PC-3 (cell line): ENCODE measurements around the gene PACSIN3. TPM values are rescaled to one million over a fixed set of nuclear protein-coding genes. Genes with fewer than 3 reads are reported as not detected.

Source experiments
- ATAC-seq: fragments of 200-7000 bp; cut with Tn5 transposase; 2 replicates; pipeline ENCODE4 v1.9.1; 2020; ENCODE audit warnings: mild to moderate bottlenecking, moderate library complexity
- BruUV-seq: library from RNA; stranded (reverse); fragments of 400-500 nt; replicated peaks from 2 replicates; lab custom pipeline; 2021; lab: Mats Ljungman, UMichigan
- CTCF ChIA-PET: fragments of 300-600 bp; sonication (Branson Sonifier 250); formaldehyde crosslinking; loops from one replicate; lab custom pipeline; 2022; ENCODE audit warnings: antibody characterized with exemption; lab: Charles Lee
- POLR2A ChIA-PET: fragments of 300-600 bp; sonication (Branson Sonifier 250); formaldehyde crosslinking; loops from one replicate; lab custom pipeline; 2022; ENCODE audit warnings: antibody characterized with exemption; ENCODE audit not compliant: unreplicated experiment; lab: Charles Lee
- DNase-seq: peaks from one replicate; pipeline ENCODE4 v3.0.0-alpha.2; 2015
- H2AFZ ChIP-seq: fragments of 300-600 bp; sonication (generic); 2 replicates; pipeline ENCODE4 v1.6.0; 2016; ENCODE audit warnings: antibody characterized with exemption, low read length
- H3F3A ChIP-seq: fragments of 300-600 bp; sonication (generic); one replicate; pipeline ENCODE4 v1.6.0; 2017; ENCODE audit warnings: antibody characterized with exemption, low read length, control low read depth, mild to moderate bottlenecking; ENCODE audit not compliant: unreplicated experiment
- H3K27ac ChIP-seq: fragments of 300-600 bp; sonication (generic); 2 replicates; pipeline ENCODE4 v1.5.1; 2016; ENCODE audit warnings: mild to moderate bottlenecking, low read length
- H3K27me3 ChIP-seq: fragments of 300-600 bp; sonication (generic); 2 replicates; pipeline ENCODE4 v1.6.1; 2016; ENCODE audit warnings: low read length, mixed read lengths
- H3K36me3 ChIP-seq: fragments of 300-600 bp; sonication (generic); 2 replicates; pipeline ENCODE4 v1.6.1; 2016; ENCODE audit warnings: low read depth, mixed run types, low read length, mixed read lengths
- H3K4me1 ChIP-seq: fragments of 300-600 bp; sonication (generic); 2 replicates; pipeline ENCODE4 v1.5.1; 2016; ENCODE audit warnings: low read length; ENCODE audit not compliant: insufficient read depth
- H3K4me2 ChIP-seq: fragments of 300-600 bp; sonication (generic); 2 replicates; pipeline ENCODE4 v1.6.0; 2016; ENCODE audit warnings: low read length
- H3K4me3 ChIP-seq: fragments of 300-600 bp; sonication (generic); 2 replicates; pipeline ENCODE4 v1.5.1; 2016; ENCODE audit warnings: mild to moderate bottlenecking, low read length, mixed read lengths
- H3K79me2 ChIP-seq: fragments of 300-600 bp; sonication (generic); 2 replicates; pipeline ENCODE4 v1.6.1; 2017; ENCODE audit warnings: low read length, mixed read lengths
- H3K9ac ChIP-seq: fragments of 300-600 bp; sonication (generic); 2 replicates; pipeline ENCODE4 v1.6.0; 2016; ENCODE audit warnings: mild to moderate bottlenecking, low read length
- H3K9me2 ChIP-seq: fragments of 300-600 bp; sonication (generic); replicated peaks from 2 replicates; pipeline ENCODE4 v1.6.1; 2016; ENCODE audit warnings: mixed run types, low read length, mixed read lengths
- H3K9me3 ChIP-seq: fragments of 300-600 bp; sonication (generic); 2 replicates; pipeline ENCODE4 v1.6.1; 2016; ENCODE audit warnings: low read length, mixed read lengths
- H4K20me1 ChIP-seq: fragments of 300-600 bp; sonication (generic); 2 replicates; pipeline ENCODE4 v1.6.1; 2016; ENCODE audit warnings: low read length, mixed read lengths
- CTCF ChIP-seq: fragments of 300-600 bp; sonication (generic); conservative IDR thresholded peaks from 2 replicates; pipeline ENCODE4 v1.5.1; 2017; ENCODE audit warnings: antibody characterized with exemption, low read depth, mild to moderate bottlenecking, low read length
- EZH2 ChIP-seq: fragments of 300-600 bp; sonication (generic); IDR thresholded peaks from one replicate; pipeline ENCODE4 v1.6.1; 2017; ENCODE audit warnings: antibody characterized with exemption, mild to moderate bottlenecking, low read length; ENCODE audit not compliant: unreplicated experiment
- EZH2phosphoT487 ChIP-seq: fragments of 300-600 bp; sonication (generic); IDR thresholded peaks from 2 replicates; pipeline ENCODE4 v1.6.1; 2018; ENCODE audit warnings: mild to moderate bottlenecking, antibody characterized with exemption, low read length, borderline replicate concordance
- intact Hi-C: fragments of 100-400 bp; cut with micrococcal nuclease; formaldehyde crosslinking; loops from 2 replicates; pipeline ENCODE4 v1.9.0; 2023
- total RNA-seq: library from RNA; depleted of rRNA; stranded (reverse); fragments of >200 nt; gene quantifications from 2 replicates; pipeline ENCODE4 v1.2.3, GENCODE V29; 2014

PACSIN3 gene
- total RNA-seq, 1 experiment from 2014 or later, result 83.9 TPM

GRCh38 chr11:47188259-47188658, 2.0 kb upstream of the PACSIN3 start:
- Histone ChIP-seq H3K9ac (no peak overlapping the region), H3K9me2 (no peaks in the 10 kb centered on the region), H3K9me3 (no peaks in the 10 kb centered on the region), H2AFZ (no peak overlapping the region), H3K27me3 (no peaks in the 10 kb centered on the region), H3K4me1 (peaks cover 22% of the 10 kb centered on the region), H3K79me2 (peaks cover 33% of the 10 kb centered on the region), H3K4me2 (no peak overlapping the region), H3K36me3 (no peaks in the 10 kb centered on the region), H4K20me1 (no peaks in the 10 kb centered on the region), H3F3A (no peaks in the 10 kb centered on the region), H3K4me3 (no peak overlapping the region), H3K27ac (no peak overlapping the region)
- intact Hi-C loops, result no loop called here
- ChIA-PET POLR2A (interaction anchor here (0.7 kb wide), 1 partner anchor 32 kb away, joined by 3 read pairs; no protein-coding TSS in a partner anchor), CTCF (no interaction called here)
- DNase-seq, result no peak
- no TSS peak for BruUV-seq
- ATAC-seq, result no peak
- no peak for TF ChIP-seq EZH2phosphoT487

GRCh38 chr11:47187723-47188122, 1.5 kb upstream of the PACSIN3 start:
- H3K4me2 ChIP-seq, result no peak overlapping the region
- POLR2A ChIA-PET, result no interaction called here
- intact Hi-C loops, result no loop called here

DNA sequence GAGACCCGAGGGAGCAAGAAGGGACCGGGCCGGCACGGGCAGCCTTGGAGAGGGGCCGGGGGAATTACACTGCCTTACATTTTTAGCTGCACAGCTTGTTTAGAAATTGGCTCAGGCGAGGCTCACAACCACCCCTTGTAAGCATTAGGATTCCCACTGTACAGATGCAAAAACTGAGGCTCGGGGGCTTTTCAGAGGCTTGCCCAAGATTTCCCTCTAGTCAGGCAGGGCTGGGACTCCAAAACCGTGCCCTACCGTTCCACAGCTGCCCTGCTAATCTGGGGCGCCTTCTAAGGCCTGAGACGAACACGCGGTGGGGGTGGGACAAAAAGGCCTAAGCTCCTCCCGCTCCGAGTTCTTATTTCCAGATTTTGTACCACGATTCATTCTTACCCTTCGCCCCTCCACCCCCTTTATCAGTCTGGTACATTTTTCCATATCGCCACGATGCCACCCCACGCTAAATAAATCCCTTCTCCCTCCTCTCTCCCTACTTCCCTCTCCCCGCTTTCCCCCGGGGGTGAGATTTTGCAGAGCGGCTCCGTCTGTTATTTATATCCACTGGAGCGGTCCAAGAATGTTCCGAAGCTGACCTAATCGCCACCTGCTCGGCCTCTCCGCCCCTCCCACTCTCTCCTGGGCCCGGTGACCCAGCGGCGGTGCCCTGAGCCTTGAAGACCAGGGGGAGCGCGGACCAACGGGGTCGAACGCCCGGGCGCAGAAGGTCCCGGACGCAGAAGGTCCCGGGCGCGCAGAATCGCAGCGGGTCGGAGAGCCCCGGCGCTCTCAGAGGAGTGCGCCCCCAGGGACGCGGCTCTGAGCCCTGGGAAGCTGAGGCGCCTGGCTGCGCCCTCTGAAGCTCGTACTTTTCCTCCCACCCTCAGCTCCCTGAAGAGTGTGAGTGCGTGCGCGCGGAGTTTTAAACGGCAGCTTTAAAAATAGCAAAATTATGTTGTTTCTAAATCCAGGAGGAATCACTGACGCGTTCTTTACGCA, 764 bp upstream of the PACSIN3 start:
- ChIA-PET CTCF (interaction anchor here (0.7 to 0.9 kb wide), 2 partner anchors 27 to 72 kb away, joined by 3 to 13 read pairs; partner anchors contain the start of gene DDB2), POLR2A (no interaction called here)
- BruUV-seq, result TSS peak; percentile 48
- Histone ChIP-seq H4K20me1 (no peaks in the 10 kb centered on the region), H3K79me2 (peaks cover 44% of the 10 kb centered on the region), H3K4me1 (peaks cover 22% of the 10 kb centered on the region), H3K27me3 (no peaks in the 10 kb centered on the region), H3K36me3 (no peaks in the 10 kb centered on the region), H3K4me3 (peak overlapping the region; percentile 90), H3K27ac (0 out of 2 replicates have a peak overlapping the region, but pooled peaks have one; percentile 30), H3K9ac (peak overlapping the region; percentile 85), H3K9me3 (no peaks in the 10 kb centered on the region), H3K4me2 (peak overlapping the region; percentile 97), H3F3A (no peaks in the 10 kb centered on the region), H2AFZ (peak overlapping the region; percentile 87), H3K9me2 (no peaks in the 10 kb centered on the region)
- no peak; the same call in 1 of the 2 replicates for ATAC-seq
- DNase-seq, result no peak
- intact Hi-C loops, result no loop called here
- TF ChIP-seq EZH2phosphoT487 (no peak), CTCF (no peak), EZH2 (no peak)

More at GRCh38 chr11:47187723-47188122, 1.5 kb upstream of the PACSIN3 start:
- CTCF ChIA-PET, result no interaction called here
- Histone ChIP-seq H3K9ac (no peak overlapping the region), H2AFZ (no peak overlapping the region), H3K27ac (no peak overlapping the region), H4K20me1 (no peaks in the 10 kb centered on the region), H3K27me3 (no peaks in the 10 kb centered on the region), H3K79me2 (peaks cover 37% of the 10 kb centered on the region), H3K4me1 (peaks cover 22% of the 10 kb centered on the region), H3K9me3 (no peaks in the 10 kb centered on the region), H3K9me2 (no peaks in the 10 kb centered on the region), H3F3A (no peaks in the 10 kb centered on the region), H3K36me3 (no peaks in the 10 kb centered on the region), H3K4me3 (no peak overlapping the region)
- no peak for DNase-seq
- no peak for TF ChIP-seq EZH2phosphoT487
- TF ChIP-seq CTCF, result no peak
- no peak for TF ChIP-seq EZH2
- no TSS peak for BruUV-seq
- ATAC-seq, result no peak
